ENCODE results near the gene C10orf53.

DNA sequence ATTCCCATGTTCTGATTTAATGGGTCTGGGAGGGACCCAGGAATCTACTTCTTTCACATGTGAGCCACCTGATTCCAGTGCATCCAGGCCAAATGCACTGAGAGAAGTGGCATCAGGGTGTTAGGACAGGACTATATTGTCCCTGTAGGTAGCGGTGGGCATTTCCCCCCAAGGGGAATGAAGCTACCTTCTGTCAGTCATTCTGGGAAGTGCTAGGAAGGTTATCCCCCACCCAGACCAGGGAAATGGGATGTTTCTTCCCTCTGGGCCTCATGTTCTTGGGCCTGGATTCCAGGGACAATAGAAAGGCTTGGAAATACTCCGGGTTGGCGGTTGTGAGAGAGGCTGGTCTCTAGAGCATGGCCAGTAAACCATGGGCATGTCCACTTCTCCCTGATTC is 20.8 kb downstream of the C10orf53 start:
- TF ChIP-seq, protein P1, sequence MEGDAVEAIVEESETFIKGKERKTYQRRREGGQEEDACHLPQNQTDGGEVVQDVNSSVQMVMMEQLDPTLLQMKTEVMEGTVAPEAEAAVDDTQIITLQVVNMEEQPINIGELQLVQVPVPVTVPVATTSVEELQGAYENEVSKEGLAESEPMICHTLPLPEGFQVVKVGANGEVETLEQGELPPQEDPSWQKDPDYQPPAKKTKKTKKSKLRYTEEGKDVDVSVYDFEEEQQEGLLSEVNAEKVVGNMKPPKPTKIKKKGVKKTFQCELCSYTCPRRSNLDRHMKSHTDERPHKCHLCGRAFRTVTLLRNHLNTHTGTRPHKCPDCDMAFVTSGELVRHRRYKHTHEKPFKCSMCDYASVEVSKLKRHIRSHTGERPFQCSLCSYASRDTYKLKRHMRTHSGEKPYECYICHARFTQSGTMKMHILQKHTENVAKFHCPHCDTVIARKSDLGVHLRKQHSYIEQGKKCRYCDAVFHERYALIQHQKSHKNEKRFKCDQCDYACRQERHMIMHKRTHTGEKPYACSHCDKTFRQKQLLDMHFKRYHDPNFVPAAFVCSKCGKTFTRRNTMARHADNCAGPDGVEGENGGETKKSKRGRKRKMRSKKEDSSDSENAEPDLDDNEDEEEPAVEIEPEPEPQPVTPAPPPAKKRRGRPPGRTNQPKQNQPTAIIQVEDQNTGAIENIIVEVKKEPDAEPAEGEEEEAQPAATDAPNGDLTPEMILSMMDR (IDR thresholded peaks at IDR 0.05; ENCODE audit: low read depth, low read length, poor library complexity, severe bottlenecking), result no peak
- no peak for TF ChIP-seq EZH2phosphoT487 (IDR thresholded peaks at IDR 0.05; ENCODE audit: borderline replicate concordance, low read length)

Data from DOHH2 (cell line).